Stimulated activated naive CD4-positive, alpha-beta T cell treated with Interleukin-2 at 50 U/mL for 16 hours (primary cell): ENCODE data around the gene PRLHR.

Experiments
- DNase-seq: peaks from one replicate; lab custom pipeline; 2025; lab: John Stamatoyannopoulos, UW

Gene PRLHR

GRCh38 chr10:118563373-118563890, 32.0 kb downstream of the PRLHR start:
- no peak for DNase-seq

DNA sequence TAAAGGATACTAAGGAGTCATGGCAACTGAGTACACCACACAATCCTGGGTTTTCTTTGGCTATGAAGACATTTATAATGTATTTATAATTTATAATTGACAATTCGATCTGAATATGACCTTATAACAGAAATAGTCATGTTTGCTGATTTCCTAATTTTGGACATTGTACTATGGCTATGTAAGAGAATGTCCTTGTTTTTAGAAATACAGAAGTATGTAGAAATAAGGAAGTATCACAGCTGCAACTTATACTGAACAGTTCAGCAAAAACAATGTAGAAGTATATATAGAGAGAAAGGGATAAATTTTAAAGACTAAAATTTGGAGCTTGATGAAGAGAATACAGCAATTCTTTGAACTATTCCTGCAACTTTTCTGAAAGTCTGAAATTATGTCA, 32.6 kb downstream of the PRLHR start:
- DNase-seq: no peak

DNA sequence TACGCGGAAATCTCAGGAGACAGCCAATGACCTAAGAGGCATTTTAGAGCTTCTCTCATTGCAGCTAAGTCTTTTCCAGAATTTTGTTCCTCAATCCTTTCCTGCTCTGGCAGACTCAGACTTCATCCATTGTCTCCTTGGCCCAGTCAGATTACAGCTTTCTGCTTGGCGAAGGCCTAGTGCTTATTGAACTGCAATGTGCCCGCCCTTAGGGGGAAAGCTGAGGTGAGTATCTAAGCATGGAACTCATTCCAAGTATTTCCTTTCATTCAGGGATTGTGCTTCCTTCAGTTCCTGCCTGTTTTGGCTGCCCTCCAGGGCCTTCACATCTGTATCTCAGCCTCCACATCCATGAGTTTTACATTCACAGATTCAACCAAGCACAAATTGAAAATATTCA, 37.5 kb downstream of the PRLHR start:
- DNase-seq: no peak

- DNase-seq: no peak
These were observed 43.8 kb downstream of the PRLHR start for GRCh38 chr10:118551535-118552100.

GRCh38 chr10:118547282-118547681, 48.2 kb downstream of the PRLHR start:
- no peak for DNase-seq

DNA sequence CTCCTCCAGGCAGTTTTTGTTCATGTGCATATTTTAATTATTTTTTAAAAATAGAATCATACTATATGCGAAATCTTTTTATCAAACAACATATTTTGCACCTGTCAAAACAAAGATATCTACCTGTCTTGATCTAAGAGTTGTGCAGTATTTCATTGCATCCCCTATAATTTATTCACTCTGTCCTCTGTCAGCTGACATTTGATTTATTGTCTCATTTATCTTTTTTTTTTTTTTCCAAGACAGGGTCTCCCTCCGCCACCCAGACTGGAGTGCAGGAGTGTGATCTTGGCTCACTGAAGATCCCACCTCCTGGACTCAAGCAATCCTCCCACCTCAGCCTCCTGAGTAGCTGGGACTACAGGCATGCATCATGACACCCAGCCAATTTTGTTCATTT, 49.0 kb downstream of the PRLHR start:
- no peak for DNase-seq

DNA sequence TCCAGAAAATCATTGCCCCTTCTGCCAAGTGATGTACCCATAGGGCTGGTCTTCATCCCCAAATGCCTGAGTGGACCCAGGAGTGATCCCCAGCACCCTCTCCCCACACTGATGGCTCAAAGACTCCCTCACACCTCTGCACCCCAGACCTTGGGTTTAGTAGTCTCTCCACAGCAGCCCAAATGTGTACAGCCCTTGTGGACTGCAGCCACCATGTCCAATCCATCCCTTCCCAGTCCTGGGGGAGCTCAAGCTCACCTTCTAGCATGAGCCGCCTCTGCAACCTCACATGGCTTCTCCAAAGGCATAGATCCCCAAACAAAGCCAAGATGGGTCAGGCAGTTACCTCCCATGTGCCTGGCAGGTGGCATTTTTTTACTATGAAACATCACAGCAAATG, 50.1 kb downstream of the PRLHR start:
- DNase-seq: no peak

DNA sequence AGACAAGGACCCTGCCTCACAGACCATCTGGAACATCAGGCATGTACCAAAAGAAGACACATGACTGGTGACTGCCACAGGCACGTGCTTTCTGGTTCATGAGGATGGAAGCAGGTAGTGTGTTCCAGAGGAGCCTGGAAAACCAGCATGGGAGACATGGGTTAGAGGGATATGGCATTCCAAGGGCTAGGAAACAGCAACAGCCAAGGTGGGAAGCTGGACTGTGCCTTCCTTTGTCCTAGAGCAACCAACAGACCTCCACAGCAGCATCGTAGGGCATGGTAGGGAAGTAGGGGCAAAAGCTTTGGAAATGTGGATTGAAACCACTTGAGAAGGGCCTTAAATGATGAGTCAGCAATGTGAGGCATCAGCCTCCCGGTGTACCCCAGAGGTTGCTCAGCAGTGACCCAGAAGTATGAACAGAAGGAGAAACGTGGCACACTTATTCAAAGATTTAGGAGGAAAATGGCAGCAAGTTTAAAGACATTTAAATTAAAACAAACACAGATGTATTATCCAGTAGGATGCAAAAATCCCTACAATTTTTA, 51.0 kb downstream of the PRLHR start:
- no peak for DNase-seq

GRCh38 chr10:118543714-118544400, 51.6 kb downstream of the PRLHR start:
- DNase-seq: no peak

- no peak for DNase-seq
These were observed 52.7 kb downstream of the PRLHR start for GRCh38 chr10:118542745-118543144.

DNA sequence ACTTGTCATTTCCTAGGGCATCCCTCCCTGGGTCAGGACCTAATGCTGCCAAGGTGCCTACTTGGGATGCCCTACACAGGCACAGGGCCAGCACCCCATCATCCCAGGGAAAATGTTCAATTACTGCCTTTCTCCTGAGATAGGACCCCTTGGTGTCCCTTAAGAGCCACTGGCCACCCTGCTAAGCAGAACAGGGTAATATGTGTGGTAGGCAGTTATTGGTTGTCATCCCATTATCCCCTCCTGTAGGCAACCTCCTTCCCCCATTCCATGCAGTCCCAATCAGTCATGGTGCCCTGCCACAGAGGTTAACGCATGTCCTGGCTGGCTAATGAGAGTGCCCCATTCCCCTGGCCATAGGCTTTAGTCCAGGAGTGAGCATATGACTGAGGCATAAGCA, 53.2 kb downstream of the PRLHR start:
- DNase-seq: no peak

DNA sequence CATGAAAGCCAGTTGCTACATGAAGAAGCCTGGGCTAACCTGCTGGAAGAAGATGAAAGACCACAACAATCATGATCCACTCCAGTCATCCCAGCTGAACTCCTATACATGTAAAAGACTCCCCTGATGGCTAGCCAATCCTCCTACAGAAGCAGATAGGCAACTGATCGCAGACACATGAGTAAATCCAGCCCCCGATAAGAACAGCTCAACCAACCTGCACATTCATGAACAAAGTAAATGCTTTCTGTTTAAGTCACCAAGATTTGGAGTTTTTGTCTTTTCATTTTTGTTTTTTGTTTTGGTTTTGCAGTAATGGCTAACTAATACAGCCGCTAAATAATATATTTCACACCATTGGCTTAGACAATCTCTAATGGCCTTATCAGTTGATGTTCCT, 53.7 kb downstream of the PRLHR start:
- no peak for DNase-seq
